Neural crest cell (in vitro differentiated cells): Measurements from ENCODE around the gene SCAPER. TPM values are rescaled to one million over a fixed set of nuclear protein-coding genes. Genes with fewer than 3 reads are reported as not detected.
"Not testable (repeated sequence)": the region's sequence is repeated elsewhere in the genome, so short reads cannot be mapped to it uniquely, and the experiment has no call there.

Source experiments
- DNase-seq: peaks from one replicate; pipeline ENCODE4 v3.0.0; 2021; ENCODE audit warnings: low read depth, mixed read lengths, low spot score
- H3K27ac Mint-ChIP-seq: one replicate; pipeline ENCODE4 v1.8.0; 2021; ENCODE audit warnings: mild to moderate bottlenecking, mixed read lengths; ENCODE audit not compliant: unreplicated experiment
- H3K27me3 Mint-ChIP-seq: 2 replicates; pipeline ENCODE4 v1.8.0; 2021; ENCODE audit warnings: low read depth, mild to moderate bottlenecking, mixed read lengths
- H3K36me3 Mint-ChIP-seq: 2 replicates; pipeline ENCODE4 v1.8.0; 2021; ENCODE audit warnings: low read depth, mild to moderate bottlenecking, mixed read lengths
- H3K4me1 Mint-ChIP-seq: 2 replicates; pipeline ENCODE4 v1.8.0; 2021; ENCODE audit warnings: mixed read lengths
- H3K4me3 Mint-ChIP-seq: one replicate; pipeline ENCODE4 v1.8.0; 2021; ENCODE audit warnings: mild to moderate bottlenecking, mixed read lengths
- H3K9me3 Mint-ChIP-seq: 2 replicates; pipeline ENCODE4 v1.8.0; 2021; ENCODE audit warnings: mixed read lengths
- CTCF ChIP-seq: fragments of 200-600 bp; sonication (generic); conservative IDR thresholded peaks from 2 replicates; pipeline ENCODE4 v1.5.0; 2021; ENCODE audit warnings: antibody characterized with exemption, mild to moderate bottlenecking
- total RNA-seq: library from RNA; stranded (reverse); gene quantifications from 2 replicates; pipeline ENCODE4 v1.2.1, GENCODE V29; 2021

SCAPER gene
- total RNA-seq, 1 donor from 2014 or later, result 15.3 TPM

GRCh38 chr15:76714950-76715349, 190.2 kb downstream of the SCAPER start:
- no peak for DNase-seq
- H3K9me3 Mint-ChIP-seq, result peaks cover 3% of the 10 kb centered on the region

GRCh38 chr15:76711351-76711827, 193.8 kb downstream of the SCAPER start:
- Mint-ChIP-seq H3K27me3 (no peaks in the 10 kb centered on the region), H3K9me3 (no peaks in the 10 kb centered on the region), H3K4me1 (no peaks in the 10 kb centered on the region), H3K4me3 (no peak overlapping the region), H3K27ac (no peak overlapping the region), H3K36me3 (peaks cover 21% of the 10 kb centered on the region)
- no peak for TF ChIP-seq CTCF
- DNase-seq, result no peak

More at GRCh38 chr15:76714950-76715349, 190.2 kb downstream of the SCAPER start:
- TF ChIP-seq CTCF, result no peak
- Mint-ChIP-seq H3K4me3 (no peak overlapping the region), H3K27ac (no peak overlapping the region), H3K4me1 (no peaks in the 10 kb centered on the region), H3K27me3 (no peaks in the 10 kb centered on the region), H3K36me3 (peaks cover 29% of the 10 kb centered on the region)

GRCh38 chr15:76704032-76704431, 201.1 kb downstream of the SCAPER start:
- not testable (repeated sequence) for H3K9me3 Mint-ChIP-seq, H3K27ac Mint-ChIP-seq, DNase-seq, H3K27me3 Mint-ChIP-seq, H3K4me1 Mint-ChIP-seq, H3K36me3 Mint-ChIP-seq, H3K4me3 Mint-ChIP-seq

- Mint-ChIP-seq H3K36me3 (peaks cover 5% of the 10 kb centered on the region), H3K27ac (no peak overlapping the region), H3K4me1 (no peaks in the 10 kb centered on the region), H3K4me3 (no peak overlapping the region), H3K27me3 (no peaks in the 10 kb centered on the region), H3K9me3 (no peaks in the 10 kb centered on the region)
- no peak for DNase-seq
- no peak for TF ChIP-seq CTCF
These were observed 208.3 kb downstream of the SCAPER start for GRCh38 chr15:76696840-76697239.

- not testable (repeated sequence) for H3K9me3 Mint-ChIP-seq, H3K4me3 Mint-ChIP-seq, DNase-seq, H3K36me3 Mint-ChIP-seq, H3K4me1 Mint-ChIP-seq, H3K27ac Mint-ChIP-seq, H3K27me3 Mint-ChIP-seq
These were observed 212.6 kb downstream of the SCAPER start for GRCh38 chr15:76692546-76692945.

GRCh38 chr15:76687592-76687991, 217.5 kb downstream of the SCAPER start:
- H3K27me3 Mint-ChIP-seq, DNase-seq, H3K4me1 Mint-ChIP-seq, H3K4me3 Mint-ChIP-seq, H3K27ac Mint-ChIP-seq: not testable (repeated sequence)
- peaks cover 23% of the 10 kb centered on the region for H3K9me3 Mint-ChIP-seq
- peaks cover 16% of the 10 kb centered on the region for H3K36me3 Mint-ChIP-seq

GRCh38 chr15:76684002-76684401, 221.1 kb downstream of the SCAPER start:
- no peaks in the 10 kb centered on the region for H3K4me1 Mint-ChIP-seq
- no peak overlapping the region for H3K4me3 Mint-ChIP-seq
- no peak for TF ChIP-seq CTCF
- peaks cover 27% of the 10 kb centered on the region for H3K9me3 Mint-ChIP-seq
- no peaks in the 10 kb centered on the region for H3K27me3 Mint-ChIP-seq
- DNase-seq, result no peak
- H3K36me3 Mint-ChIP-seq, result peaks cover 19% of the 10 kb centered on the region
- H3K27ac Mint-ChIP-seq, result no peak overlapping the region
